Activated T-cell treated with anti-CD3 and anti-CD28 coated beads for 48 hours (primary cell): Measurements from ENCODE around the gene ZBTB20.

Experiments
- DNase-seq: peaks from one replicate; pipeline ENCODE4 v3.0.0-alpha.2; 2020; ENCODE audit warnings: low read depth

ZBTB20 gene

GRCh38 chr3:115019900-115020299, 127.2 kb downstream of the ZBTB20 start:
- DNase-seq, result no peak

GRCh38 chr3:115018694-115019093, 128.4 kb downstream of the ZBTB20 start:
- DNase-seq, result no peak

GRCh38 chr3:115007966-115008365, 139.1 kb downstream of the ZBTB20 start:
- DNase-seq, result no peak

- no peak for DNase-seq
Observed at GRCh38 chr3:115004201-115005140, 142.6 kb downstream of the ZBTB20 start.

GRCh38 chr3:114998971-114999579, 148.0 kb downstream of the ZBTB20 start:
- no peak for DNase-seq

GRCh38 chr3:114994554-114995341, 152.3 kb downstream of the ZBTB20 start:
- DNase-seq, result no peak

- DNase-seq, result no peak
Observed at GRCh38 chr3:114985776-114986175, 161.3 kb downstream of the ZBTB20 start.

GRCh38 chr3:114983248-114983647, 163.8 kb downstream of the ZBTB20 start:
- no peak for DNase-seq

GRCh38 chr3:114974387-114974786, 172.7 kb downstream of the ZBTB20 start:
- no peak for DNase-seq

GRCh38 chr3:114973536-114973935, 173.6 kb downstream of the ZBTB20 start:
- no peak for DNase-seq

GRCh38 chr3:114967168-114967567, 179.9 kb downstream of the ZBTB20 start:
- no peak for DNase-seq

- DNase-seq, result no peak
Observed at GRCh38 chr3:114962189-114962588, 184.9 kb downstream of the ZBTB20 start.

GRCh38 chr3:114958930-114959329, 188.2 kb downstream of the ZBTB20 start:
- no peak for DNase-seq

GRCh38 chr3:114953800-114954199, 193.3 kb downstream of the ZBTB20 start:
- DNase-seq, result no peak

GRCh38 chr3:114953215-114953799, 193.8 kb downstream of the ZBTB20 start:
- no peak for DNase-seq

- no peak for DNase-seq
Observed at GRCh38 chr3:114942773-114943172, 204.3 kb downstream of the ZBTB20 start.

- DNase-seq, result no peak
Observed at GRCh38 chr3:114941626-114942309, 205.3 kb downstream of the ZBTB20 start.

GRCh38 chr3:114939920-114940319, 207.2 kb downstream of the ZBTB20 start:
- no peak for DNase-seq

- DNase-seq, result no peak
Observed at GRCh38 chr3:114933407-114933806, 213.7 kb downstream of the ZBTB20 start.

GRCh38 chr3:114929971-114930732, 216.9 kb downstream of the ZBTB20 start:
- no peak for DNase-seq
